K562 (cell line): Measurements from ENCODE around the gene ARPC1A. TPM values are rescaled to one million over a fixed set of nuclear protein-coding genes. Genes with fewer than 3 reads are reported as not detected.
A peak's percentile ranks its signal among the peaks of the same experiment; 100 is the strongest.

Source experiments
- AFF4 ChIP-seq: sonication (generic); formaldehyde crosslinking; IDR thresholded peaks from 2 replicates; pipeline ENCODE4 v1.8.0; 2023; ENCODE audit warnings: mild to moderate bottlenecking, missing genetic modification reagents
- ARNT ChIP-seq, 2 experiments: fragments of 450-650 bp; IDR thresholded peaks; 2 replicates each; pipeline ENCODE4 v1.6.1; 2016; ENCODE audit warnings: mild to moderate bottlenecking in 1 of 2
- ATF7 ChIP-seq: fragments of 450-650 bp; IDR thresholded peaks from 2 replicates; pipeline ENCODE4 v1.7.1; 2014; ENCODE audit warnings: mild to moderate bottlenecking, moderate library complexity
- CBFA2T2 ChIP-seq: fragments of 450-650 bp; conservative IDR thresholded peaks from 2 replicates; pipeline ENCODE4 v1.6.1; 2017; ENCODE audit warnings: mild to moderate bottlenecking
- CGGBP1 ChIP-seq: fragments of 250-450 bp; sonication (Bioruptor Pico); IDR thresholded peaks from 2 replicates; pipeline ENCODE4 v1.9.0; 2021; ENCODE audit warnings: mild to moderate bottlenecking
- ELF4 ChIP-seq: fragments of 450-650 bp; formaldehyde crosslinking; IDR thresholded peaks from 2 replicates; pipeline ENCODE4 v1.4.0; 2022; ENCODE audit warnings: missing genetic modification characterization
- FIP1L1 ChIP-seq: fragments of 200-400 bp; formaldehyde crosslinking; IDR thresholded peaks from 2 replicates; pipeline ENCODE4 v1.6.1; 2018; ENCODE audit warnings: mild to moderate bottlenecking, low read depth, low read length; ENCODE audit not compliant: poor library complexity, severe bottlenecking
- FOS ChIP-seq: IDR thresholded peaks from 3 replicates; pipeline ENCODE4 v1.6.1; 2011; ENCODE audit not compliant: insufficient read length; ENCODE audit errors: extremely low read depth
- HMG20B ChIP-seq: fragments of 250-450 bp; sonication (Bioruptor Pico); IDR thresholded peaks from 2 replicates; pipeline ENCODE4 v1.5.0; 2021; ENCODE audit warnings: mild to moderate bottlenecking
- HNRNPLL ChIP-seq: fragments of 200-400 bp; formaldehyde crosslinking; IDR thresholded peaks from 2 replicates; pipeline ENCODE4 v1.6.1; 2017; ENCODE audit warnings: low read length, low read depth, mild to moderate bottlenecking; ENCODE audit not compliant: poor library complexity, severe bottlenecking
- HSF4 ChIP-seq: fragments of 250-450 bp; sonication (Bioruptor Pico); IDR thresholded peaks from 2 replicates; pipeline ENCODE4 v2.1.2; 2022; ENCODE audit warnings: mild to moderate bottlenecking, moderate library complexity, borderline replicate concordance
- ILK ChIP-seq: fragments of 450-650 bp; IDR thresholded peaks from 2 replicates; pipeline ENCODE4 v1.6.1; 2016; ENCODE audit warnings: missing genetic modification characterization, low read depth, mild to moderate bottlenecking, missing compliant biosample characterization, moderate library complexity, borderline replicate concordance
- LEF1 ChIP-seq: fragments of 450-650 bp; IDR thresholded peaks from 2 replicates; pipeline ENCODE4 v1.6.1; 2016; ENCODE audit warnings: mild to moderate bottlenecking
- MBD2 ChIP-seq: sonication (generic); IDR thresholded peaks from 2 replicates; pipeline ENCODE4 v1.6.1; 2016; ENCODE audit warnings: low read depth, borderline replicate concordance
- NBN ChIP-seq: fragments of 450-650 bp; IDR thresholded peaks from 2 replicates; pipeline ENCODE4 v1.6.1; 2016; ENCODE audit warnings: low read depth, mild to moderate bottlenecking
- PHB2 ChIP-seq: fragments of 450-650 bp; IDR thresholded peaks from 2 replicates; pipeline ENCODE4 v1.6.1; 2017; ENCODE audit warnings: low read depth
- PRPF4 ChIP-seq: fragments of 200-400 bp; formaldehyde crosslinking; IDR thresholded peaks from one replicate; pipeline ENCODE4 v1.6.1; 2017; ENCODE audit warnings: low read length, low read depth, mild to moderate bottlenecking; ENCODE audit not compliant: insufficient read depth, poor library complexity, severe bottlenecking
- RCOR1 ChIP-seq, 2 experiments: IDR thresholded peaks; 2 replicates each; pipeline ENCODE4 v1.6.1; 2012; ENCODE audit warnings: low read depth in 2 of 2, low read length in 2 of 2, borderline replicate concordance in 1 of 2, improper control_type of control experiment in 1 of 2
- SAFB ChIP-seq: fragments of 200-400 bp; formaldehyde crosslinking; IDR thresholded peaks from 2 replicates; pipeline ENCODE4 v1.6.1; 2017; ENCODE audit warnings: low read depth, low read length, borderline replicate concordance
- SLC30A9 ChIP-seq: fragments of 250-450 bp; sonication (Bioruptor Pico); IDR thresholded peaks from 2 replicates; pipeline ENCODE4 v1.8.0; 2022; ENCODE audit warnings: mild to moderate bottlenecking, moderate library complexity
- SUPT5H ChIP-seq: fragments of 450-650 bp; IDR thresholded peaks from 2 replicates; pipeline ENCODE4 v1.6.1; 2016
- TAL1 ChIP-seq: fragments of 450-650 bp; IDR thresholded peaks from 2 replicates; pipeline ENCODE4 v1.6.1; 2016; ENCODE audit warnings: mild to moderate bottlenecking
- TBL1XR1 ChIP-seq, 2 experiments: IDR thresholded peaks; 2 replicates each; pipeline ENCODE4 v1.6.1; 2012; ENCODE audit warnings: improper control_type of control experiment in 2 of 2, low read length in 2 of 2, mild to moderate bottlenecking in 1 of 2
- XRCC5 ChIP-seq: fragments of 200-400 bp; formaldehyde crosslinking; IDR thresholded peaks from 2 replicates; pipeline ENCODE4 v1.6.1; 2017; ENCODE audit warnings: low read depth, mild to moderate bottlenecking, low read length
- ZNF121 ChIP-seq: sonication (generic); formaldehyde crosslinking; conservative IDR thresholded peaks from 2 replicates; pipeline ENCODE4 v1.8.0; 2022; ENCODE audit warnings: missing genetic modification reagents
- ZNF175 ChIP-seq: fragments of 200-800 bp; sonication (Bioruptor generic); IDR thresholded peaks from 2 replicates; pipeline ENCODE4 v1.6.1; 2016; ENCODE audit warnings: low read depth, mild to moderate bottlenecking, missing genetic modification characterization, missing compliant biosample characterization
- ZNF263 ChIP-seq: sonication (generic); formaldehyde crosslinking; IDR thresholded peaks from 2 replicates; pipeline ENCODE4 v1.8.0; 2022; ENCODE audit warnings: mild to moderate bottlenecking, missing genetic modification reagents, borderline replicate concordance
- polyA plus RNA-seq, 8 experiments: library from polyadenylated mRNA; depleted of rRNA in 4 of 8; stranded (reverse) in 5 of 8; unstranded in 3 of 8; fragments of >200 nt; fragmentation: Nextera tagmentation in 2 of 8; fragmentation: Illumina TruSeq in 1 of 8; extraction: Ambion mirVana in 2 of 8; extraction: Trizol in 1 of 8; gene quantifications; 2 replicates each; pipeline versions ENCODE4 v1.2.1 to v1.2.3, GENCODE V29; 2011 to 2014; ENCODE audit warnings: inconsistent platforms in 1 of 8, missing spikeins in 1 of 8
- total RNA-seq, 7 experiments: library from RNA; depleted of rRNA in 6 of 7; stranded (reverse); fragments of >200 nt in 6 of 7; fragmentation: Illumina TruSeq in 2 of 7; extraction: Trizol in 2 of 7; gene quantifications; 2 replicates each; pipeline versions ENCODE4 v1.2.1 to v1.2.3, GENCODE V29; 2011 to 2021; ENCODE audit warnings: low replicate concordance in 1 of 7

ARPC1A gene
- total and polyA plus RNA-seq, 9 of the 15 experiments (the other 6 are each of a cell fraction or from before 2014, with no cell fraction given) = 39.5 to 151 (median 86.1) TPM

GRCh38 chr7:99380032-99380822, 54.5 kb downstream of the ARPC1A start (continued):
- TF ChIP-seq ELF4 (CRISPR knock-in tag) = no peak; the same call in 1 of the 2 replicates
- no peak for TF ChIP-seq TBL1XR1 (IDR thresholded peaks at IDR 0.05; ENCODE audit: low read length in 2 of 2)
- no peak for TF ChIP-seq ZNF121 (CRISPR knock-in tag)
- TF ChIP-seq HSF4 (CRISPR knock-in tag) = no peak
- no peak for TF ChIP-seq HMG20B
- peak; percentile 41; the same call in 1 of the 2 replicates for TF ChIP-seq SUPT5H
- TF ChIP-seq NBN = no peak
- no peak for TF ChIP-seq HNRNPLL
- peak; percentile 68; the same call in 1 of the 2 replicates for TF ChIP-seq LEF1
- no peak for TF ChIP-seq FOS
- no peak for TF ChIP-seq SAFB
- no peak for TF ChIP-seq FIP1L1
- TF ChIP-seq ZNF175 = no peak
- peak; percentile 55; the same call in 1 of the 2 replicates for TF ChIP-seq XRCC5
- TF ChIP-seq ZNF263 = no peak
- no peak for TF ChIP-seq PHB2
- 0 out of 4 replicates have a peak, but pooled peaks of 1 of the 2 experiments have one; percentile 30 for TF ChIP-seq ARNT (IDR thresholded peaks at IDR 0.05)
- TF ChIP-seq MBD2 = no peak
- 0 out of 2 replicates have a peak, but pooled peaks have one; percentile 32 for TF ChIP-seq AFF4 (CRISPR knock-in tag)
- TF ChIP-seq SLC30A9 (CRISPR knock-in tag) = no peak
- peak; percentile 29 to 64; a peak in 2 of 4 replicates for TF ChIP-seq RCOR1 (IDR thresholded peaks at IDR 0.05; ENCODE audit: borderline replicate concordance in 1 of 2, low read depth in 2 of 2, low read length in 2 of 2)
- TF ChIP-seq CGGBP1 (CRISPR knock-in tag) = no peak
- TF ChIP-seq CBFA2T2 = no peak
- no peak for TF ChIP-seq ILK (tag)
- TF ChIP-seq ATF7 = 0 out of 2 replicates have a peak, but pooled peaks have one; percentile 39
- TF ChIP-seq TAL1 = no peak; the same call in 1 of the 2 replicates
- TF ChIP-seq PRPF4 = no peak
